ENCODE measurements around the gene CCNY.

DNA sequence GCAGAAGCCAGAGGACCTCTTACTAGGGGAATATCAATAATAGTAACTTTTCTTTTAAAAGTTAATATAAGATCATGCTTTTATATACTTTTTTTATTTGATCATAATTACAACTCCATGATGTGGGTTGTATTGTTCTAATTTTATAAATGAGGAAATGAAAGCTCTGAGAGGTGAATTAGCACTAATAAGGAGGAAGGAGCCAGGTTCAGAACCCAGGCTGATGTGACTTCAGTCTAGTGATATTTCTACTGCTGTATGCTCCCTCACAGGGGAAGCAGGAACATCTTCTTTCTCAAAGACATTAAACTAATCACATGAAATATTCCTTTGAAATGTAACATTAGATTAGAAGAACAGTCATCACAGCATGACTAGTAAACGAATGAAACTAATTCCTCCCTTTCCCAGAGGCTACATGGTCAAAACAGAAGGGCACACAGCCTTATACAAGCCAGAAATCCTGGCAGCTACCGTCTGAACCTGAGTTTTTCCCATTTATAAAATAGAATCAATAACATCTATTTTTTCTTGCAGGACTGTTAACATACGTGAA is 187.4 kb downstream of the CCNY start:
- TF ChIP-seq REST (IDR thresholded peaks at IDR 0.05; ENCODE audit: insufficient read depth in 1 of 2, low read depth in 2 of 2, low read length in 2 of 2) (no peak), SIN3A (IDR thresholded peaks at IDR 0.05; ENCODE audit: borderline replicate concordance, insufficient read depth, low read length) (no peak)
